NCI-H146 treated with DMSO at 0.1 percent for 48 hours (cell line): ENCODE data around the gene CALB2.
"Not testable (repeated sequence)": the region's sequence is repeated elsewhere in the genome, so short reads cannot be mapped to it uniquely, and the experiment has no call there.

Source experiments
- DNase-seq: peaks from one replicate; lab custom pipeline; 2025; ENCODE audit not compliant: unreplicated experiment; lab: John Stamatoyannopoulos, UW

Gene CALB2, protein sequence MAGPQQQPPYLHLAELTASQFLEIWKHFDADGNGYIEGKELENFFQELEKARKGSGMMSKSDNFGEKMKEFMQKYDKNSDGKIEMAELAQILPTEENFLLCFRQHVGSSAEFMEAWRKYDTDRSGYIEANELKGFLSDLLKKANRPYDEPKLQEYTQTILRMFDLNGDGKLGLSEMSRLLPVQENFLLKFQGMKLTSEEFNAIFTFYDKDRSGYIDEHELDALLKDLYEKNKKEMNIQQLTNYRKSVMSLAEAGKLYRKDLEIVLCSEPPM

GRCh38 chr16:71358464-71358998 is at the start of gene CALB2:
TSS of gene CALB2 (plus strand) at chr16:71358723. CDS start at chr16:71358793, 70 bp downstream.
- peak; percentile 11 for DNase-seq

- DNase-seq: peak; percentile 1
Measured at GRCh38 chr16:71311553-71312158, 46.9 kb upstream of the CALB2 start.

- DNase-seq: not testable (repeated sequence)
Measured at GRCh38 chr16:71313591-71313990, 44.9 kb upstream of the CALB2 start.

DNA sequence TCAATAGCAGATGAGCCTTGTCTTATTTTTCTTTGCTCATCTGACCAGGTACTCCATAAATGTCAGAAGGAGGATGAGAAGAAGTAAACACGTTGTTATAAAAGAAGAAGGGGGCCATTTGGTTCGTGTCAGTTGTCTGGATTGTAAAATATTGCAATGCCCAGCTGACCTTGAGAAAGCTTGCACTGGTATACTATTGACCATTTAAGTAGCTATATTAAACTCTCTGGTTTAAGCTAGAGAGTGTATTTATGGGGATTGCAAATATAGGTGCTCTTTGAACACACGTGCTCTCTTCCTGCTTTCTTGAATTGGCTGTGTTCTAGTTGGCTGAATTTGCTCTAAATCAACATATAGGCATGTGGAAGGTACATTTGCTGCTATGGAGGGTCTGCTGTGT is 43.3 kb upstream of the CALB2 start:
- no peak for DNase-seq

GRCh38 chr16:71319999-71320398 is 38.5 kb upstream of the CALB2 start:
- no peak for DNase-seq

GRCh38 chr16:71327720-71328119 is 30.8 kb upstream of the CALB2 start:
- no peak for DNase-seq

DNA sequence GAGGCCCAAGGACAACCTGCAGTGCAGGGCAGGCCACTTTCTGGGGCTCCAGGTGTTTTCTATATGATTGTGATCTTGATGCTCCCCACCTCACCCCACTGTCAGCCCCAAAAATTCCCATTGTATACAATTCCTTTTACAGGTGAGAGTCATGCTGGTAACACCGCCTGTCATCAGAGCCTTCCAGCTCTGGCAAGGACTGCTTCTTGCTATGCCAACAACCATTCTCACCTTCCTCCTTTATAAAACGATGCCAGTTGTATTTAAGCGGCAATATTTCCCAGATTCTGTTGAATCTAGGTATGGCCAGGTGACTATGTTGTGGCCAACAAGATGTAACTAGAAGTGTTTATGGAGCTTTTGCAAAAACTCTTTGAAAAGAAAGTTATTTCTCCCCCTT is 30.4 kb upstream of the CALB2 start:
- DNase-seq: no peak

DNA sequence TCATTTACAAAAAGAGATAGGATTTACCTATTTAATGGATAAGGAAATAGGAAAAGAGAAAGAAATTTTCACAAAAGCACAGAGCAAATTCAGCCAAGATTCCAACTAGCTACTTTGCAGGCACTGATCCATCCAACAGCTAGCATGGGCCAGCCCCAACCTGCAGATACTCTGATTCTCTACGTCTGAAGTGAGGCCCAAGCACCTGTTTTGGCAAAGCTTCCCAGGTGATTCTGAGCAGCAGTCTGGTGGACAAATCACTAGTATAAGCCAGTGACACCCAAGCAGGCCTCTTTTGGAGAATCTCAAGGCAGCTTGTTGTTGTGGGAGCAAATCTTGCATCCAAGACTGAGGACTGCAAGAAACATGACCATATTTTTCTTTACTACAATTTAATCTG is 20.9 kb upstream of the CALB2 start:
- DNase-seq: no peak

DNA sequence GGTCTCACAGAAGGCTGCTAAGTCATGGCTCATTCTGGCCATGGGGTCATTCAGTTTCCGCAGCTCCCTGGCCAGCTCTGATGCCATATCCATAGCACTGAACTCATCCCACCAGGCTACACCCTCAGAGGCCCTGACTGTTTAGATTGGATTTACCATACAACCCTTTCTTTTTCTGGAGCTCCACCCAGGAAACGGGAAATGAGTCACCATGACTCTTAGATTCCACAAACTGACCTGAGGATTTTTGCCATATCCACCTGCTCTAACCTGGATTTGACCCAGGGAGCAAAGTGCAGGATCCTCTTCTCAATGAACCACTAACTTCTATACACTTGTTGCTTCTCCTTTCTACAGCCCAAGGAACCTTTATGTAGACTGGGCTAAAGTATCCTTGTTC is 20.3 kb upstream of the CALB2 start:
- DNase-seq: no peak

- no peak for DNase-seq
Measured at GRCh38 chr16:71338632-71339031, 19.9 kb upstream of the CALB2 start.

DNA sequence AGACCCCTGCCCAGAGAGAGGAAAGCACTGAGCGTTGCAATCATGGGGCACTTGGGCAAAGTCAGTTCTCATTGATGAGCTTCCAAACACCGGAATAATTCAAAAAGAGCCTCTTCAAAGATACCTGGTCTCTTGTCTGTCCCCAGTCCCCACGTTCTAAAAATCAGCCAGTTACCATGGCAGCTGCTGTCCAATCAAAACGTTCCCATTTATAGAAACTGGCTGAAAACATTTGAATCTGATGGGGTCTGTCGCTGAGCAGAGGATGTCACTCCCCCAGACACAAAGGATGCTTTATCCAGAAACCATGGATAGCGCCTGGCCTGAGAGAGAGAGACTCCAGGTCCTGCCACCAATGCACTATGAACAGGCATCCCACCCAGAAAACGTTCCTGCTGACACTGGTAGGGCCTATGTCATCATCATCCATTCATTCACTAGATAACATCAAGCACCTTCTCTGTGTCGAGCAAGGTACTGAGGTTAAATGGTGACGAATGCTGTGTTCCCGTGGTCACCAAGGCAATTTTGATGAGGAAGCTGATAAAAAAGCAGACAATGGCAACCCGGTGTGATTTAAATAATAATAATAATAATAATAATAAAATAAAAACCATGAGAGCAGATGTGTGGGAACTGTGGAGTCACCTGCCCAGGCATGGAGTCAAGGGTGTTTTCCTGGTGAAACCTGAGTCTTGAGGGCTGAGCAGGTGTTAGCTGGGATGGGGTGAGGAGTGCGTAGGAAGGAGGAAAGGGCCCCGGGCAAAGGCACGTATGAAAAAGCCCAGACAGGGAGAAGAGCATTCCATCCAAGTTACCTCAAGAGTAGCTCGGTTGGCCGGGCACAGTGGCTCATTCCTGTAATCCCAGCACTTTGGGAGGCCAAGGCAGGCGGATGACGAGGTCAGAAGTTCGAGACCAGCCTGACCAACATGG is 19.0 kb upstream of the CALB2 start:
- DNase-seq: peak; percentile 17

DNA sequence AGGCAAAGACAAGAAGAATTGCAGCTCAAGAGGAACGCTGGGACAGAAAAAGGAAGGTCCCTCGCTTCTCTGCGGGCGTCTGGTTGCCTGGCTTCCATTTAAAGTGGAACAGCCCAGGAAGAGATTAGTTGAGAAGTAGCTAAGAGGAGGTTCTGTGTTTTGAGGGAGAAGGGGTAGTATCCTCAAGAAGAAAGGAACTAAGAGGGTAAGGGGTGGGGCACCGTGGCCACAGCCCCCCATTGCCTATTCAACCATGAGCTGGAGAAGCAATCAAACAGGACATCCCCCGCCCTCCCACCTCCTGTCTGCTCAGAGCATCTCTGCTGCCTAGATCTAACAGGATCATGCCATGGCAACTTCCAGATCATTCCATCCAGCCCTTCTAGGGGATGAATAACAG is 18.1 kb upstream of the CALB2 start:
- no peak for DNase-seq

- DNase-seq: no peak
Measured at GRCh38 chr16:71341881-71342280, 16.6 kb upstream of the CALB2 start.

DNA sequence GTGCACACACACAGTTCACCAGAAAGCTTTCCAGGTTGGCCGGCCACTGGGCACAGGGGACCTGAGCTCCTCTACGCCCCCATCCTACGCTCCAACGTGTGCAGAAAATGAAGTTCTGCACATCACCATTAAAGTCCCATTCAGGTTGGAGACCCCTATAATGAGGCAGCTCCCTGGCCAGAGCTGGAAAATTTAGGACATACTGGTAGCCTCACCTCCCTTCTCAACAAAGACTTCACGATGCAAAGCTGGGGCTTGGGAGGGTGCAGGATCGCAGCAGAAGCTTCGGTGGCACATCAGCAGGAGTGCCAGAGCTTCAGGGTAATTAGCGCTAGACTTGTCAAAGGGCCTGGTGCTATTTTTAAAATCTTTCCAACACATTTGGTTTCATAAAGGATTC is 15.4 kb upstream of the CALB2 start:
- DNase-seq: no peak

DNA sequence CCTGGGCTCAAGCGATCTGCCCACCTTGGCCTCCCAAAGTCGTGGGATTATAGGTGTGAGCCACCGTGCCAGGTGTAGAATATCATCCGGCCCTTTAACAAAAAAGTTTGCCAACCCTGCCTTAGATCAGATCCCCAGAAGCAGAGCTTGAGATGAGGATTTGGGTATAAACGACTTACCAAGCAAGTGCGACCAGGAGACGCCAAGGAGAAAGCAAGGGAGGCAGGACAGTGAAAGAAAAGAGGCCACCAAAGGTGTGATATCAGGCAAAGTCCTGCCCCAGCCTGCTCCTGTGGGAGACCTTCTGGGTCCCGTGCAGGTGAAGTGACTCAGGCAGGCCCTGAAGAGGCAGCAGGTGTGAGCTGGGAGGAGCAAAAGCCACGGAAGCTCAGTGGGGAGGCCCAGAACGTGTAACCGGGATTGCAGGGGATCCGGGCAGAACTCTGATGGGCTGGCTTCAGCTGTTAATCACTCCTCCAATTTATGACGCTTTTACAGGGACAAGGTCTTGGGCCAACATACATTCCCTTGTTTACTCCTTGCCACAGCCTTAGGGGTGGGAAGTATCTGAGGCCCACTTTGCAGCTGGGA is 14.1 kb upstream of the CALB2 start:
- no peak for DNase-seq

GRCh38 chr16:71345031-71345430 is 13.5 kb upstream of the CALB2 start:
- no peak for DNase-seq

DNA sequence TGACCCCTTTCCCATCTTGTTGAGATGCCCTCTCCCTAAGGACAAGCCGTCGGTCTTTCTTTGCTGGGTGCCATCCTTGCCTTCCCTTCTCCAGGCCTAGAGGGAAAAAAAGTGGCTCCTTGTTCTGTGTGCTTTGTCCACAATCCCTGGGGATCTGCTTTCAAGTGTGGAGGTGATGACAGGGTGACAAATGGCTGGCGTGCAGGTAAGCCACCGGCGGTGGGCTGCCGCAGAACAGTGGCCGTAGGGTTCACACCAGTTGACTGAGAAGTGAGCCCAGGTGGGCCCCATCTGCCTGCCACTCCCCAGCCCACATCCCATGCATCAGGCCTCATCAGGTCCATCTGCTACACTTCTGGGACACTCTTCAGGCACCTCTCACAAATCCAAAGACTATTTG is 11.4 kb upstream of the CALB2 start:
- DNase-seq: peak; percentile 16

DNA sequence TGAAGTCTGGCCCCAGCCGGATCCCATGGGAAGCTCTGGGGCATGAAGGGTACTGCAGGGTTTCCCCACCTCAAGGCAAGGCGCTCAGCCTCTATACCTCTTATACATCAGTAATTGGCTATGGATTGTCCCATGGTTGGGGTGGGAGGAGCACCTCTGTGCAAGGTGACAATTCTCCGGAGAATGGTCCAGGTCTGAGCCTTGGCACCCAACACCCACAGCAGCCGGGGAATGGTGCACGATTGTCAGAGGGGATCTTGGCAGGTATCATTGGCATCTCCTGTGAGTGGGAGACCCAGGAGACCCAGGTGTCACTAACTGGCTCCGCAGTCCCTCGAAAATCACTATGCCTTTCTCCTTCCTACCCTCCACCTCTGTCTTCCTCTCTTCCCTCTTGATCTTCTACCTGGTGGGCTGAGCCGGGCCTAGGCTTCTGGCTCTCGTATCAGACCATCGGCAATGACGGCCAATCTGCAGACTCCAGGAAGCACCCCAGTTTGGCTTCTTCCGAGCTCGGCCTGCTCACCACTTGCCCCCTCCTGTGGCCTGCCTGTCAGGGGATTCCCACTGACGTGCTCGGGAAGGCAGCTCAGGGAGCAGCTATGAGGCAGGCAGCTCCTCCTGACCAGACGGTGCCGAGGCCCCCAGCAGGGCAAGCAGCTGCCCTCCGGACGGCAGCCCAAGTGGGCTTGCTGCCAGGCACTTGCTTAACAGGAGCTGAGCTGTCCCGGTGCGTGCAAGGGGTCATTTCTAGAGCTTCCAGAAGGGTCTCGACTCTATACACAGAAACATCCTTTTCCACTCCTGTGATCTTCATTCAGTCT is 10.0 kb upstream of the CALB2 start:
- DNase-seq: no peak

GRCh38 chr16:71350821-71351557 is 7.5 kb upstream of the CALB2 start:
- DNase-seq: no peak

- no peak for DNase-seq
Measured at GRCh38 chr16:71351558-71351901, 7.0 kb upstream of the CALB2 start.
